GM18867 (cell line): ENCODE results near the gene PLCL2.

Experiments
- ATAC-seq: cut with Tn5 transposase; IDR thresholded peaks from one replicate; pipeline ENCODE4 v1.9.1; 2021; ENCODE audit warnings: mild to moderate bottlenecking, moderate library complexity; ENCODE audit not compliant: unreplicated experiment

Gene PLCL2

GRCh38 chr3:16884748-16885592, at the start of gene PLCL2:
PLCL2 (plus strand) TSS chr3:16884955; CDS start chr3:16885040, 85 bp downstream.
- peak; percentile 48 for ATAC-seq

DNA sequence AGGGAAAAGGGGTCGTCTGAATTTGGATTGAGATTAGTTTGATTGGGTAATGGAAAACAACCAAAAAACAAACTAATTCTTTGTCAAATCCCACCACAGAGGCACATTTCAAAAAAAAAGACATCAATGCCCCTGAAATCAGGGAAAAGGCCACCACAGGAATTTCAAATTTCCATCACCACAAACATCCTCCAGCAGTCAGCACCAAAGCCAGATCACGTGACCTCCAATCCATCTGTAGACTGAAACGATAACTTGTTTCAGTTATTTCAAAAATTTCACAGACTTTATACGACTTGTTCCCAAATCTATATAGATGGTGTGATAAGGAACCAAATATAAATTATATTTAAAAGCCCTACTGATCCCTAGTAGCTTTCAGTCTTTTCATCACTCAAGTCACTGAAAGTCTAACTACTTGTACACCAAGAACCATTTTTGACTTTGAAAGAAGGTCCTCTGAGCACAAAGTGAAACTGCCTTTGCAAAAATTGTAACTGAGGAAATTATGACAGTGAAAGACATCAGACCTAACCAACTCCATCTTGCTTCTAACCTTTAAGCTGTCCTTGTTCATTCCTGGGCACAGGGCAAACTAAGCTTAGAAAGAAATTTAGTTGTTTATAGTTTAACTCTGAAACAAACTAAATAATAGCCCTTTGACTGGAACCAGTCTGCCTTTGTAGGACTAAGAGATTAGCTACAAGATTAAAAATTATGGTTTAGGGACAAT, 48.1 kb upstream of the PLCL2 start:
- no peak for ATAC-seq

GRCh38 chr3:16837602-16838001, 47.2 kb upstream of the PLCL2 start:
- no peak for ATAC-seq

DNA sequence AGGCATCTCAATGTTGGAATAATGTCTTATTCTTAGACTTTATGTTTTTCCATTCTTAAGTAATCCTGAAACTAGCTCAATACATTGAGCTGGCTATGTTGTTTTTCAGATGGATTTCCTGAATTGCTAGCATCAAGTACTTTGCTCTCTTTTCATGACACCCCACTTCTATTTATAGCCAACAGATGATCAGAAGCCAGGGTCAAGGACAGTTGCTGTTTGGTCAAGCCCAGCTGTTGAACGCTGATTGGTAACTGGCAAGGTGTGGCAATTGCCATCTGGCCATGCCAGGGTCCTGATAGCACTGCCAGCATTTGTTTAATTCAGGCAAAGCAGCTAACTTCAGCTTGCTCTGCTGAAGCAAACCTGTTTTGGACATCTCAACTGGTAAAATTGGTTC, 46.2 kb upstream of the PLCL2 start:
- ATAC-seq: peak; percentile 26

GRCh38 chr3:16839271-16840100, 45.3 kb upstream of the PLCL2 start:
- no peak for ATAC-seq

DNA sequence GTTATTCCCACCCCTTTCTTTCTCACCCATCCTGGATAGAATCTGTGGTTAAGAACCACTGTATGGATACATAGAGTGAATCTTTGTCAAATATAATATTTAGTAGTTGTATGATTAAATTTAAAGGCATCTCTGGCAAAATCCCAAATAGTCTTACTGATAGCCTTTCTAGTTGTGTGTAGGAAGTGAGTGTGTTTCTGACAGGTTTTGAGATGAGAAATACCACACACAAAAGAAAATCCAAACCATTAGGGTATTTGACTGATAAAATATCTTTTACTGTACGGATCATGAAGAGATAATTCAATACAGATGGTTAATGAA, 44.7 kb upstream of the PLCL2 start:
- no peak for ATAC-seq

DNA sequence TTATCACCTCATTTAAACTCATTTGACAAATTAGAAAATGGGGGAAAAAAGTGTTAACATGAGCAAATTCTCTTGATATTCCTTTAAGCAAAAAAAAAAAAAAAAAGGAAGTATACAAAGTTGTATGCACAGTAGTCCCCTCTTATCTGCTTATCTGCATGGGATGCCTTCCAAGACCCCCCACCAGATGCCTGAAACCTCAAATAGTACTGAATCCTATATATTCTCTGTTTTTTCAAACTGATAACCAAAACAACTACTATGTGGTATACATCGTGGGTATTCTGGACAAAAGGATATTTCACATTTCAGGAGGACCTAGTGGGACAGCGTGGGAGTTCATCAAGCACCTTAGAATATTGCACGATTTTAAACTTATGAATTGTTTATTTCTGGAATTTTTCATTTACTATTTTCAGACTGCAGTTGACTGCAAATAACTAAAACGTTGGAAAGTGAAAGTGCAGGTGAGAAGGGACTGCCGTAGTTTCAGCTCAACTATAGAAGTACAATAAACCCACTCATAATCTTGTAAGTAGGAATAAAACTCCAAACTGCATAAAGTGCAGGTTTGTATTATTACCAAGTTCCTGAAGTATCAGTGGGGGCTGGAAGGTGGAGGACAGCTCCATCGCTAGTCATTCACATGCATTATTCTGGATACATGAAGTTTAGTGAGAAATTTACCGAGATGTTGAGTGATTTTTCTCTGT, 43.6 kb upstream of the PLCL2 start:
- ATAC-seq: no peak

DNA sequence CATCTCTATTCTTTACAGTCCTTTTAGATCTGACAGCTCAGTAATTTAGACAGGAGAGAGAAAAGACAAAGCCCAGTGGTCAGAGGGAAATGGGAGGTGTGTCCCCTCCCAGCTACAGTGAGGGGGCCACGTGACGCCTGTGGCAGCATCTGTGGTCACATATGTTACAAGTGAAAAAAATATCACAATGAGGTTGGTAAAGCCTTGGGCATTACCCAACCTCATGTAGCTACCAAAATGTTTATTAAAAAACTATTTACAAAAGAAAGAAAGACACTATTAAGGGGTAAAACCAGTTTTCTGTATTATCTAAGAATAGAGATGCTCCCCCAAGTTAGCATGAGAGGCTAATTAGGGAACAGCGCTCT, 42.9 kb upstream of the PLCL2 start:
- ATAC-seq: peak; percentile 79

- peak; percentile 77 for ATAC-seq
These were observed 42.2 kb upstream of the PLCL2 start for GRCh38 chr3:16842272-16843270.

- no peak for ATAC-seq
These were observed 40.5 kb upstream of the PLCL2 start for GRCh38 chr3:16844222-16844621.

- no peak for ATAC-seq
These were observed 40.0 kb upstream of the PLCL2 start for GRCh38 chr3:16844791-16845190.

DNA sequence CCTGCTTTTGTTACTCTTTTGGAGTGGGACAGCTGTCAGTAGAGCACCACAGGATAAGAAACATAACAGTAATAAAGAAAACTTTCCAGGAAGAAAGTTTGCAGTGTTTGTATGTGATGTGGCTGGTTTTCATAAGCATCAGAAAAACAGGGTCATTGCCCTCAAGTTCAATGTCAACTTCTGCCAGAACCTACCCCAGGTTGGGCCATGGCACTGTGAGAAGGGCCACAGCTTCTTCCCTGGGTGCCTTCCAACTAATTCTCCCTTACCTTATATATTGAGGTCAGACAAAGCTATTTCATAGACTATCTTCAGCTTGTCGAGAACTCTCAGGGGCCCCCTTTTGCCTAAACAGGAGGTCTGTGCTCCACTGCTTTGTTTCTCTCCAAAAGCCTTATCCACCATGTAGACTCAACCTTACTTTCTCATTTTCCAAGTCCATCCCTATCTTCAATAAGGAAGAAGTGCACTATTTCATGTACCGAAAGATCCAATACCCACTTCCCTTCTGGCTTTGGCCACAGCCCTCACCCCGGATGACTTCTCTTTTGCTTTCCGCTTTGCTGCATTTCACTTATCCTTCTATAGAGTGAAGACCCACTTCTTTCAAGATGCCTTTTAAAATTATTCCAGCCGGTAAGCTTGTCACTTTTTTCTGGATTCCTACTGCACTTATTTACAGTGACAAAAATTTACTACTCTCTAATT, 38.2 kb upstream of the PLCL2 start:
- ATAC-seq: no peak

DNA sequence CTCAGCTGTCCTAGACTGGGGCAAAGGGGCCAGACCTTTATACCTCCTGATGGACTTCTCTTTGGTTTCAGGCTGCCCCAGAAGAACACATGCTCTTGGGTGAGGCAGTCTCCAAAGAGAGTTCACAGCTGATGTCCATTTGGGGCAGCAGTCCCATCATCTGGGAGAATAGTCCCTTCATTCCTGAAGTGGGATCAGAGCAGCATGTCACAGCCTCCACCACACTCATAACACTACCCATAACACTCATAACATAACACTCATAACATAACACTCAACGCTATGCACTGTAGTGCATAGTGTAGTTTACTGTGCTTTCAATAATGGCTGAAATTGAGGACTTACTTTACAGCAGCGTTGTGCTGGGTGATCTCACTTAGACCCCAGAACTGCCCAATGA, 36.7 kb upstream of the PLCL2 start:
- ATAC-seq: peak; percentile 46

- peak; percentile 95 for ATAC-seq
These were observed 35.5 kb upstream of the PLCL2 start for GRCh38 chr3:16849229-16849628.

DNA sequence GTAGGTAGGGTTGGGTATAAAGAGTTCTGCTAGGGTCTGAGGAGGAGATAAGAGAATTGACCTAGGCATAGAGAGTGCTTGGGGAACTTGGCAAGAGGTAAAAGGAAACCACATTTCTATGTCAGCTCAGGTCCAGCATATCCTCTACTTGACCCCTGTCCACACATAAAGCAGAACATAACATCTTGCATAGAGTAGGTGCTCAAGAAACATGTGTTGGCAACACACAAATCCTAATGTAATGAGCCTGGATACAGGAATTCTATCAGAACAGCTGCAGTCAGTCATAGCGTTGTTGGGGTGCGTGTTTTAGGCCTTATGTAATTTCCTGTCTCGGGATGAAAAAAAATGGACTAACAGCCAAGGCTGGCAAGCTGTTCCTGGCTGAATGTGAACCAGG, 35.0 kb upstream of the PLCL2 start:
- ATAC-seq: no peak

DNA sequence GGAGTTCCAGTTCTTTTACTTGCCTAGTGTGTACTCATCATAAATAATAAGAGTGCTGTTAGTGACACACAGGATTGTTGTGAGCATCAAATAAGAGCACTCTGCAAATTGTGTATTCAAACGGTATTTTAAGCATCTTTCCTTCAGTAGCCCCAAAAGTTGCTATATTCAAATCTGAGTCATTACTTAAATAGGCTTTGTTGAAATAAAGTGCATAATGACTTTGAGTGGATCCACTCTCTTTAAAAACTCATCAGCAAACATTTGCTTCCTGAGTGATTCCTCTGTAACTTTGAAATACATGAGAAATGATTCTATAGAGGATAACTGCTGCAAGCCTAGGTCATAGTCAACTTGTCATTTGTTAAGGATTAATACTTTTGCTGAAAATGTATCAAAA, 29.3 kb upstream of the PLCL2 start:
- no peak for ATAC-seq

DNA sequence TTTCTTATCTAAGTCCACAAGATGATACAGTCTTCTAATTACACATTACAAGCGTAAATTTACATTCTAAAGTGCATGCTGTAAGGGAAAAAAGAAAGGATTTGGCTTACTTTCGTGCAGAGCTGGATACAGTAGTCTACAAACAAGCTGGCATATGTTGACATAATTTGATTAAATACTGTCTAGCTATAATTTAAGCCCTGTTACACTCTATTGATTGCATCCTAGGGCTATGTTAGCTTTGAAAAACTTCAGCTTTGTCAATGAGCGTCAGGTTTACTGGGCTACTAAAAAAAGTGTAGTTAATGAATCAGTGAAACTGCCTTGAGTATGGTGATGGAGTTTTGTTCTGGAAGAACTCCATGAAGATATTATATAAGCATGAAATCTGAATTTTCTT, 24.5 kb upstream of the PLCL2 start:
- no peak for ATAC-seq

- ATAC-seq: no peak
These were observed 23.3 kb upstream of the PLCL2 start for GRCh38 chr3:16861432-16861831.
